IMR-90 (cell line): Measurements from ENCODE around the gene CLN3.

Source experiments
- BHLHE40 ChIP-seq: fragments of 150-350 bp; IDR thresholded peaks from 2 replicates; pipeline ENCODE4 v1.6.1; 2016; ENCODE audit warnings: mild to moderate bottlenecking, low read depth, low read length
- CEBPB ChIP-seq: IDR thresholded peaks from 2 replicates; pipeline ENCODE4 v1.6.1; 2012; ENCODE audit warnings: low read depth, low read length, improper control_type of control experiment
- MAFK ChIP-seq: IDR thresholded peaks from 2 replicates; pipeline ENCODE4 v1.6.1; 2012; ENCODE audit warnings: low read depth, low read length, improper control_type of control experiment
- MAZ ChIP-seq: IDR thresholded peaks from 2 replicates; pipeline ENCODE4 v1.6.1; 2012; ENCODE audit warnings: low read depth, mild to moderate bottlenecking, low read length, improper control_type of control experiment, moderate library complexity, borderline replicate concordance
- NFE2L2 ChIP-seq: fragments of 150-350 bp; IDR thresholded peaks from 2 replicates; pipeline ENCODE4 v1.6.1; 2016; ENCODE audit warnings: low read depth, mild to moderate bottlenecking, low read length
- POLR2A ChIP-seq: IDR thresholded peaks from 2 replicates; pipeline ENCODE4 v1.6.1; 2012; ENCODE audit warnings: mild to moderate bottlenecking, low read depth, low read length
- RAD21 ChIP-seq: IDR thresholded peaks from 2 replicates; pipeline ENCODE4 v1.6.1; 2012; ENCODE audit warnings: low read length, improper control_type of control experiment
- RCOR1 ChIP-seq: IDR thresholded peaks from 2 replicates; pipeline ENCODE4 v1.6.1; 2012; ENCODE audit warnings: mild to moderate bottlenecking, low read length, improper control_type of control experiment; ENCODE audit not compliant: insufficient replicate concordance
- RFX5 ChIP-seq: IDR thresholded peaks from 2 replicates; pipeline ENCODE4 v1.8.0; 2012; ENCODE audit warnings: low read depth, mild to moderate bottlenecking, low read length, moderate library complexity
- SMC3 ChIP-seq: fragments of 150-350 bp; IDR thresholded peaks from 2 replicates; pipeline ENCODE4 v1.6.1; 2016; ENCODE audit warnings: low read depth, mild to moderate bottlenecking, antibody characterized with exemption, low read length, moderate library complexity
- TF ChIP-seq, protein P1 (sequence below): conservative IDR thresholded peaks from 2 replicates; pipeline ENCODE4 v1.5.1; 2012; ENCODE audit warnings: mild to moderate bottlenecking, low read depth, low read length, improper control_type of control experiment
- TF ChIP-seq, protein P2 (sequence below): fragments of 150-350 bp; IDR thresholded peaks from 2 replicates; pipeline ENCODE4 v1.6.1; 2016; ENCODE audit warnings: low read depth, mild to moderate bottlenecking, low read length, moderate library complexity, borderline replicate concordance

DNA sequence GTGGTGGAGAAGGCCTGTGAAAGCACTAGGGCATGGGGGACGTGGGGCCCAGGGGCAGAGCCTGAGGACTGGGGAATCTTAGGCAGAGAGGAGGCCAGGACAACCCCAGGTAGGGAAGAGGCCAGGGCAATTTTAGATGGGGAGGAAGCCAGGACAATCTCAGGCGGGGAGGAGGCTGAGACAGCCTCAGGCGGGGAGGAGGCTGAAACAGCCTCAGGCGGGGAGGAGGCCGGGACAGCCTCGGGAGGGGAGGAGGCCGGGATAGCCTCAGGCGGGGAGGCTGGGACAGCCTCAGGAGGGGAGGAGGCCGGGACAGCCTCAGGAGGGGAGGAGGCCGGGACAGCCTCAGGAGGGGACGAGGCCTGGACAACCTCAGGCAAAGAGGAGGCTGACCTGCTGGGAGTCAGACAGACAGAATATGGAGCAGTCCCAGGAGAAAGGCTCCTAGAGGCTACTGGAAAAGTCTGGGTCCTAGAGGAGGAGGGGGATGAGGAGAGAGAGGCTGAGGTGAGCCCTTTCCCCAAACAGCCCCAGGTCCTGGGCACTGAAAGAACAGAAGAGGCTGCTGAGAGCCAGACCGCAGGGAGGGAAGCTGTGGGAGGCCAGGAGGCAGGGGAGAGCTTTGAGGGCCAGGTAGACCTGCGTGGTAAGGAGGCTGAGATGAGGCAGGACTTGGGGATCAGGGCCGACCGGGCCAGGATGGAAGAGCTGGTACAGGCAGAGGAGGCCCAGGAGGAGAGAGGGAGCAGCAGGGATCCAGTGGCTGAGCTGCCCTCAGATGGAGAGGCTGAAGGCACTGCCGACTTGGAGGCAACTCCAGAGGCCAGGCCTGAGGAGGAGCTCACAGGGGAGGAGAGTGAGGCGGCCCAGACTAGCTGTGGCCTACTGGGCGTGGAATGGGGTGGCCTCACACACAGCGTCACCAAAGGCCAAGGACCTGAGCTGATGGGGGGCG lies 4.2 kb upstream of the CLN3 start:
- TF ChIP-seq, protein P1, sequence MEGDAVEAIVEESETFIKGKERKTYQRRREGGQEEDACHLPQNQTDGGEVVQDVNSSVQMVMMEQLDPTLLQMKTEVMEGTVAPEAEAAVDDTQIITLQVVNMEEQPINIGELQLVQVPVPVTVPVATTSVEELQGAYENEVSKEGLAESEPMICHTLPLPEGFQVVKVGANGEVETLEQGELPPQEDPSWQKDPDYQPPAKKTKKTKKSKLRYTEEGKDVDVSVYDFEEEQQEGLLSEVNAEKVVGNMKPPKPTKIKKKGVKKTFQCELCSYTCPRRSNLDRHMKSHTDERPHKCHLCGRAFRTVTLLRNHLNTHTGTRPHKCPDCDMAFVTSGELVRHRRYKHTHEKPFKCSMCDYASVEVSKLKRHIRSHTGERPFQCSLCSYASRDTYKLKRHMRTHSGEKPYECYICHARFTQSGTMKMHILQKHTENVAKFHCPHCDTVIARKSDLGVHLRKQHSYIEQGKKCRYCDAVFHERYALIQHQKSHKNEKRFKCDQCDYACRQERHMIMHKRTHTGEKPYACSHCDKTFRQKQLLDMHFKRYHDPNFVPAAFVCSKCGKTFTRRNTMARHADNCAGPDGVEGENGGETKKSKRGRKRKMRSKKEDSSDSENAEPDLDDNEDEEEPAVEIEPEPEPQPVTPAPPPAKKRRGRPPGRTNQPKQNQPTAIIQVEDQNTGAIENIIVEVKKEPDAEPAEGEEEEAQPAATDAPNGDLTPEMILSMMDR: no peak
- TF ChIP-seq POLR2A (no peak), BHLHE40 (no peak), CEBPB (no peak), MAZ (no peak), RAD21 (no peak), RCOR1 (no peak), MAFK (no peak), RFX5 (no peak), SMC3 (no peak), NFE2L2 (no peak)
- TF ChIP-seq, protein P2, sequence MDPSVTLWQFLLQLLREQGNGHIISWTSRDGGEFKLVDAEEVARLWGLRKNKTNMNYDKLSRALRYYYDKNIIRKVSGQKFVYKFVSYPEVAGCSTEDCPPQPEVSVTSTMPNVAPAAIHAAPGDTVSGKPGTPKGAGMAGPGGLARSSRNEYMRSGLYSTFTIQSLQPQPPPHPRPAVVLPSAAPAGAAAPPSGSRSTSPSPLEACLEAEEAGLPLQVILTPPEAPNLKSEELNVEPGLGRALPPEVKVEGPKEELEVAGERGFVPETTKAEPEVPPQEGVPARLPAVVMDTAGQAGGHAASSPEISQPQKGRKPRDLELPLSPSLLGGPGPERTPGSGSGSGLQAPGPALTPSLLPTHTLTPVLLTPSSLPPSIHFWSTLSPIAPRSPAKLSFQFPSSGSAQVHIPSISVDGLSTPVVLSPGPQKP: no peak
